GM10248 (cell line): ENCODE results near the gene ERAL1.
"Not testable (repeated sequence)": the region's sequence is repeated elsewhere in the genome, so short reads cannot be mapped to it uniquely, and the experiment has no call there.

Experiments used
- CTCF ChIA-PET: fragments of 300-600 bp; sonication (Branson Sonifier 250); formaldehyde crosslinking; extraction: SDS; loops from one replicate; lab custom pipeline; 2021; ENCODE audit warnings: antibody characterized with exemption; lab: Yijun Ruan, JAX
- POLR2A ChIA-PET: fragments of 350-650 bp; sonication (Branson Sonifier 250); formaldehyde crosslinking; extraction: SDS; loops from one replicate; lab custom pipeline; 2020; ENCODE audit warnings: antibody characterized with exemption; lab: Yijun Ruan, JAX
- DNase-seq: peaks from one replicate; pipeline ENCODE4 v3.0.0; 2012; ENCODE audit errors: extremely low spot score
- TF ChIP-seq, protein P1 (sequence below): IDR thresholded peaks from 2 replicates; pipeline ENCODE4 v1.5.1; 2012; ENCODE audit warnings: mild to moderate bottlenecking, low read depth; ENCODE audit errors: extremely low read depth, missing control alignments, control extremely low read depth

Gene ERAL1

DNA sequence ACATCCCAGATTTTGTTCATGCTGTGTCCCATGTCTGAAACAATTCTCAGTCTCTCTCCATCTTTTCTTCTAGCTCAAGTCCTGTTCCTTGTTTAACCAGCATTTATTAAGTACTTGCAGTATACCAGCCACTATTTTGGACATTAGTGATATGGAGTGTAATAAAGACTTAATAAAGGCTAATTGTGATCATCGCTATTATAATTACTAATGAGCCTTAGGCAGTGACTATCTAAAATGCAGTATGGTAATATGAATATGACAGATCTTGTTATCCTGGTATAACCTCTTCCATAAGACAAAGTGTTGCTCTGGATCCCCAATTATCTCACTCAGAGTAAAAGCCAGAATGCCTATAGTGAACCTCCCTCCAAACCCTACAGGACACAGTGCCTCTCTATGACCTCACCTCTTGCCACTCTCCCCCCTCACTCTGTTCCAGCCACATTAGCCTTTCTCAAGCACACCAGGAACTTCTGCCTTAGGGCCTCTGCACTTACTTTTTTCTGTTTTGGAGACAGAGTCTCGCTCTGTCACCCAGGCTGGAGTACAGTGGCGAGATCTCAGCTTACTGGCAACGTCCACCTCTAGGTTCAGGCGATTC, 44.5 kb downstream of the ERAL1 start:
- CTCF ChIA-PET: interaction anchor here (1.1 to 8.0 kb wide), 8 partner anchors 9 to 172 kb away, joined by 3 to 35 read pairs (median 10); partner anchors contain the start of gene TLCD1
- DNase-seq: no peak
- TF ChIP-seq, protein P1, sequence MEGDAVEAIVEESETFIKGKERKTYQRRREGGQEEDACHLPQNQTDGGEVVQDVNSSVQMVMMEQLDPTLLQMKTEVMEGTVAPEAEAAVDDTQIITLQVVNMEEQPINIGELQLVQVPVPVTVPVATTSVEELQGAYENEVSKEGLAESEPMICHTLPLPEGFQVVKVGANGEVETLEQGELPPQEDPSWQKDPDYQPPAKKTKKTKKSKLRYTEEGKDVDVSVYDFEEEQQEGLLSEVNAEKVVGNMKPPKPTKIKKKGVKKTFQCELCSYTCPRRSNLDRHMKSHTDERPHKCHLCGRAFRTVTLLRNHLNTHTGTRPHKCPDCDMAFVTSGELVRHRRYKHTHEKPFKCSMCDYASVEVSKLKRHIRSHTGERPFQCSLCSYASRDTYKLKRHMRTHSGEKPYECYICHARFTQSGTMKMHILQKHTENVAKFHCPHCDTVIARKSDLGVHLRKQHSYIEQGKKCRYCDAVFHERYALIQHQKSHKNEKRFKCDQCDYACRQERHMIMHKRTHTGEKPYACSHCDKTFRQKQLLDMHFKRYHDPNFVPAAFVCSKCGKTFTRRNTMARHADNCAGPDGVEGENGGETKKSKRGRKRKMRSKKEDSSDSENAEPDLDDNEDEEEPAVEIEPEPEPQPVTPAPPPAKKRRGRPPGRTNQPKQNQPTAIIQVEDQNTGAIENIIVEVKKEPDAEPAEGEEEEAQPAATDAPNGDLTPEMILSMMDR: no peak
- POLR2A ChIA-PET: no interaction called here

DNA sequence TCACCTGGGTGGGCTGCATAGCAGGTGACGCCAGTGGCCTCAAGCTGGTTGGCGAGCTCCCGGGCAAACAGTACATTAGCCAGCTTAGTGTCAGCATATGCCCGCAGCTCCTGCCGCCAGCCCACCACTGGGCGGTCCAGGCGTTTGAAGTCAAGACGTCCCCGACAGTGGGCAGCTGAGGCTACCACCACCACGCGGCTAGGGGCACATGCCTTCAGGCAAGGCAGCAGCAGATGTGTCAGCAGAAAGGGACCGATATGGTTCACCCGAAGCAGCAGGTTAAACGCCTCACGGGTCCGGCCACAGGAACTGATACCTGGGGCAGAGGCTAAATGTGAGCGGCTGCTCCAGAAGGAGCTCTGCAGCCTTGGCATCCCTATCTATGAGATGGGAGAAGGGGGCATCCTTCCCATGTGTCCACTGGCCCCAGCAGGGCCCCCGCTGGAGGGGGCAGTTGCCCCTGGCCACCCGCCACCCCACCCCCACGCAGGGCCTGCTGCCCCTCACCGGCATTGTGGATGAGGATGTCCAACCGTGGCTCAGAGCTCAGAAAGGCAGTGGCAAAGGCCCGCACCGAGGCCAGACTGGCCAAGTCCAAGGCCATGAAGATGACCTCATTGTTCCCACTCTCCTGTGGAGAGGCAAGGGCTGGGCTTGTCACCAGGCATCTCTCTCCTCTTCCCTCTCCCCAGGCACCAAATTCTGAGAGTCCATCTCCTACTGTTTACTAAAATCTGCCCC, 46.3 kb downstream of the ERAL1 start:
- TF ChIP-seq, protein P1: no peak
- DNase-seq: no peak
- ChIA-PET CTCF (interaction anchor here (0.7 to 11.5 kb wide), 14 partner anchors 7 to 254 kb away, joined by 3 to 89 read pairs (median 7); partner anchors contain the start of gene TLCD1), POLR2A (no interaction called here)

DNA sequence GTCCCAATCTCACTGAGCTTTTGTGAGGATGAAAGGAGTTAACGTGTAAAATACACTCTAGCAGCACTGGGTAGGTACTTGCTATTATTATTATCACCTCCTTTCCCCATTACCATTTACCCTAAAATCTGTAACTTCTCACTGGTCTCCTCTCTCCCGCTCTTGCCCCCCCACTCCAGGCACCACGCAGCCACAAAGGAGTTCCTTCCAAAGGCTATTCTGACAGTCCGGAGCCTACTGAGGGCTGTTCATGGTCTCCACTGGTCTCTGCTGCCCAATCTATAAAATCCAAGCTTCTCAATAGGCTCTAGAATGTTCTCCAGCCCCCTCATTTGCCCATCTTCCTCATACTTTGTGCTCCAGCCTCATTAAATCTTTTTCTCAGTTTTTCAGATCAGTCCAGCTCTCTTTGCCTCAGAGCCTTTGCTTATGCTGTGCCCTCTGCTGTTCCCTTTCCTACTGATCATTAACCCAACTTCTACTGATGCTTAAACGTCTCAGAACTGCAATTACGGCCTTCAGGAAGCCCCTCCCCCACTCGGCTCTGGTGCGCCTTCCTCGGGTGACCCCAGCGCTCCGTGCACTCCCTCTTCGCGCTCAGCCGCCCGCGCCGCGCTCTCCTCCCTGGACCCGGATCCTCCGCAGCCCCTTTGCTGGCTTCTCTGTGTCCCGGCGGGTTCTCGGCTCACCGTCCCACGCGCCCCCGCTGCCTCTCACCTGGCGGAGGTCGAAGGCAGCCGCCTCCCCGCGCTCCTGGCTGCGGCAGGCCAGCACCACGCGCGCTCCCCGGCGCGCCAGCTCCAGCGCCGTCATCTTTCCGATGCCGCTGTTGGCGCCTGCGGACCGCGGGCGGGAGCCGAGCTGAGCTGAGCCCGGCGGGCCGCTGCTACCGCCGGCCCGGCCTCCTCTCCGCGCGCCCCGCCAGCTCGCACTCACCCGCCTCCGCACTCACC, 47.3 kb downstream of the ERAL1 start:
- CTCF ChIA-PET: interaction anchor here (0.7 to 11.5 kb wide), 32 partner anchors 8 to 259 kb away, joined by 3 to 89 read pairs (median 4); partner anchors contain the start of gene TLCD1
- DNase-seq: peak; percentile 48
- POLR2A ChIA-PET: no interaction called here
- TF ChIP-seq, protein P1: no peak

DNA sequence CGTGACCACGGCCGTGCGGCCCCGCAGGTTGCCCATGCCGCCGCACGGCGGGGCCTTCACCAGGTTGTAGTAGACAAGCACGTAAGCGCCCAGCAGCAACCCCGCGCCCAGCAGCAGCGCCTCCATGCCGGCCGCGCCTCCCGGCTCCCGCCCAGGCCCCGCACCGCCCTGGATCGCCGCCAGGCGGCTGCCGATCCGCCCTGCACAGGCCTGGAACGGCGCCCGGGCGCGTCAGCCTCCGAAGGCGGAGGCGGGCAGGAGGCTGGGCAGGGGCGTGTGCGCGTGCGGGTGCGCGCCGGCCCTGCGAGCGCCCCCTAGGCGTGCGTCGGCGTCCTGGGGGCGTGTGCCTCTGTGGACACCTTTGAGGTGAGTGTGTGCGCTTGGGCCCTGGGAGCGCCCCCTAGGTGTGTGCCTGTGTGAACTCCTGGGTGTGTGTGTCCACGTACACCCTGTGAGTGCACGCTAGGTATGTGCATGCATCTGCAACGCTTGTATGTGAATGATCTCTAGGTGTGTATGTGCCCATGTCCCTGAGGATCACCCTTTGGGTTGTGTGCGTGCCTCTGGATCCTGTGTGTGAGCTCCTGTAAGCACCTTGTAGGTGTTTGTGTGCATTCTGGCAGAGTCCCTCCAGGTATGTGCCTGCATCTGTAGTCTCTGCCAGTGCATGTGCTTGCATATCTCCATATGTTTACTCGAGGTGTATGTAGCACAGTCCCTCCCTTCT, 48.2 kb downstream of the ERAL1 start, which contains the start of gene DHRS13:
DHRS13 (minus strand) TSS at position 261 of the 727 bp plus-strand sequence; CDS start at position 126, 135 bp downstream.
- ChIA-PET POLR2A (no interaction called here), CTCF (interaction anchor here (0.7 to 11.5 kb wide), 35 partner anchors 8 to 260 kb away, joined by 3 to 89 read pairs (median 4); partner anchors contain the start of genes FAM222B, PHF12 and TLCD1)
- DNase-seq: peak; percentile 93
- TF ChIP-seq, protein P1: peak; percentile 92

DNA sequence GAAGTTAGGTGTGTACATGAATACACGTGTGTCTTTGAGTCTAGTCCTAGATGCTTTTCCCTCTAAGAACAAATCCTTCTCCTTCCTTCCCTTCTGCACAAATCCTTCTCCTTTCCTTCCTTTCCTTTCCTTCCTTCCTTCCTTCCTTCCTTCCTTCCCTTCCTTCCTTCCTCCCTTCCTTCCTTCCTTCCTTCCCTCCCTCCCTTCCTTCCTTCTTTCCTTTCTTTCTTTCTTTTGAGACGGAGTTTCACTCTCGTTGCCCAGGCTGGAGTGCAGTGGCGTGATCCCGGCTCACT, 48.7 kb downstream of the ERAL1 start:
- POLR2A ChIA-PET, DNase-seq: not testable (repeated sequence)
- CTCF ChIA-PET: interaction anchor here (0.7 to 11.5 kb wide), 21 partner anchors 9 to 176 kb away, joined by 3 to 89 read pairs (median 9); partner anchors contain the start of genes FAM222B, PHF12 and TLCD1

DNA sequence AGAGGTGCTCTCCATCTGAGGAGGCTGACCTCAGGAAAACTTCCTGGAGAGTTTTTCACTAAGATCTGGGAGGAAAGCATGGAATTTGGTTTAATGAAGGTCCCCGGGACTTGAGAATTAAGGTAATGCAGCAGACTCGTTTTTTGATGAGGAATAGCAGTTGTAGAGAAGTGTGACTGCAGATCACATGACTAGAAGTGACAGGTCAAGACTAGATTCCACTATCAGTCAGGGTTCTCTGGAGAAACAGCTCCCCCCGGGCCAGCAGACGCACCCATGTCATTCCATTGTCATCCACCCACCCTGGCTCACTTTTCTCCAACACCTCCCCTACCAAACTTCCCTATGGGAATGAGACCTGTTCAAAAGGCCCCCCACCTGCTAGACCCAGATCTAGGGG, 50.0 kb downstream of the ERAL1 start:
- POLR2A ChIA-PET: no interaction called here
- TF ChIP-seq, protein P1: no peak
- CTCF ChIA-PET: interaction anchor here (1.2 to 11.5 kb wide), 7 partner anchors 8 to 178 kb away, joined by 3 to 89 read pairs (median 37); partner anchors contain the start of genes FAM222B and TLCD1

More for the DNA sequence above, 50.0 kb downstream of the ERAL1 start:
- DNase-seq: no peak
